GM13977 (cell line): ENCODE data around the gene GDPD5.
A peak's percentile ranks its signal among the peaks of the same experiment; 100 is the strongest.

ENCODE experiments used
- DNase-seq: peaks from one replicate; pipeline ENCODE4 v3.0.0; 2012; ENCODE audit warnings: low spot score
- in situ Hi-C: fragments of 300-500 bp; cut with MboI; formaldehyde crosslinking; loops from one replicate; pipeline ENCODE4 v1.12.0; 2022; ENCODE audit warnings: low sequenced_read_pairs, low pct_unique_long_range_greater_than_20kb, mixed read lengths, inconsistent platforms; ENCODE audit not compliant: unreplicated experiment
- TF ChIP-seq, protein P1 (sequence below): IDR thresholded peaks from 2 replicates; pipeline ENCODE4 v1.5.1; 2012; ENCODE audit warnings: mild to moderate bottlenecking, control low read depth; ENCODE audit not compliant: insufficient read depth; ENCODE audit errors: extremely low read depth, missing control alignments

GDPD5 gene

GRCh38 chr11:75478783-75479596, 46.8 kb downstream of the GDPD5 start:
- in situ Hi-C loops = no loop called here
- no peak for DNase-seq
- TF ChIP-seq, protein P1, sequence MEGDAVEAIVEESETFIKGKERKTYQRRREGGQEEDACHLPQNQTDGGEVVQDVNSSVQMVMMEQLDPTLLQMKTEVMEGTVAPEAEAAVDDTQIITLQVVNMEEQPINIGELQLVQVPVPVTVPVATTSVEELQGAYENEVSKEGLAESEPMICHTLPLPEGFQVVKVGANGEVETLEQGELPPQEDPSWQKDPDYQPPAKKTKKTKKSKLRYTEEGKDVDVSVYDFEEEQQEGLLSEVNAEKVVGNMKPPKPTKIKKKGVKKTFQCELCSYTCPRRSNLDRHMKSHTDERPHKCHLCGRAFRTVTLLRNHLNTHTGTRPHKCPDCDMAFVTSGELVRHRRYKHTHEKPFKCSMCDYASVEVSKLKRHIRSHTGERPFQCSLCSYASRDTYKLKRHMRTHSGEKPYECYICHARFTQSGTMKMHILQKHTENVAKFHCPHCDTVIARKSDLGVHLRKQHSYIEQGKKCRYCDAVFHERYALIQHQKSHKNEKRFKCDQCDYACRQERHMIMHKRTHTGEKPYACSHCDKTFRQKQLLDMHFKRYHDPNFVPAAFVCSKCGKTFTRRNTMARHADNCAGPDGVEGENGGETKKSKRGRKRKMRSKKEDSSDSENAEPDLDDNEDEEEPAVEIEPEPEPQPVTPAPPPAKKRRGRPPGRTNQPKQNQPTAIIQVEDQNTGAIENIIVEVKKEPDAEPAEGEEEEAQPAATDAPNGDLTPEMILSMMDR = no peak

DNA sequence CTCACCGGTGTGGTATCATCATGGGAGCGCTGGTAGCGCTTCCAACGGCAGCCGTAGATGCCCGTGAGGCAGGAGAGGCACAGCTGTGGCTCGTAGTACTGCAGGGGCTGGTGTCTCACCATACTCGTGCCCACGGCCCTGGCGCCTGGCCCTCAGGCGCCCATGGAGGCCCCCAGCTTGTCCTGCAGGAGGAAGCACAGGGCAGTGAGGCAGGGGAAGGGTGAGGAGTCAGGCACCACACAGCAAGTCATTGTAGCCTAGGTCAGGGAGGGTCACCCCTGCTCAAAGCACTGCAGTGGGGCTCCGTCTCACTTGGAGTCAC, 48.2 kb downstream of the GDPD5 start:
- no peak for DNase-seq
- TF ChIP-seq, protein P1 = no peak
- in situ Hi-C loops = no loop called here

GRCh38 chr11:75476739-75477613, 48.8 kb downstream of the GDPD5 start:
- in situ Hi-C loops = no loop called here
- TF ChIP-seq, protein P1 = no peak
- no peak for DNase-seq

- TF ChIP-seq, protein P1 = no peak
- in situ Hi-C loops = no loop called here
- DNase-seq = no peak
Observed at GRCh38 chr11:75475767-75476650, 49.7 kb downstream of the GDPD5 start.

GRCh38 chr11:75474878-75475766, 50.6 kb downstream of the GDPD5 start:
- peak; percentile 58 for DNase-seq
- TF ChIP-seq, protein P1 = no peak
- in situ Hi-C loops = no loop called here

DNA sequence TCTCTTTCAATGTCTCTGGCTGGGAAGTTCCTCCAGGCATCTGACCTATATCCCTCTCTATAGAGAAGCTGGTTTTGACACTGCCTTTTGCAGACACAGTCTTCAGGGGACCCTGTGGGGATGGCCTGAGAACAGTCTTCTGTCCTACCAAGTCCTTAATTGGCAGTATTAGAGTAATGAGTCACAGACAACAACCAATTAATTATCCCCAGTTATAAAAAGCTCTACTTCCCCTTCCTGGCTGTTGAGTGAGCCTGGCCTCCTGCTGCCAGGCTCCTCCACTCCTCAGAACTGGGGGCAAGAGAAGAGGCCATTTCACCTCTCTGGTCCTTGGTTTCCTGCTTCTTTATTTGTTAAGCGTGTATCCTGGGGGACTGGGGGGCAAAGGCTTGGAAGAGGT, 51.5 kb downstream of the GDPD5 start:
- TF ChIP-seq, protein P1 = no peak
- DNase-seq = no peak
- in situ Hi-C loops = no loop called here
